ENCODE results near the gene BCL7B.
"Not testable (repeated sequence)": the region's sequence is repeated elsewhere in the genome, so short reads cannot be mapped to it uniquely, and the experiment has no call there.

BCL7B gene

GRCh38 chr7:73572767-73573186 is 15.3 kb upstream of the BCL7B start:
- no peak for DNase-seq (ENCODE audit: low spot score)

- DNase-seq (ENCODE audit: low spot score) = no peak
Measured at GRCh38 chr7:73570977-73571376, 13.5 kb upstream of the BCL7B start.

DNA sequence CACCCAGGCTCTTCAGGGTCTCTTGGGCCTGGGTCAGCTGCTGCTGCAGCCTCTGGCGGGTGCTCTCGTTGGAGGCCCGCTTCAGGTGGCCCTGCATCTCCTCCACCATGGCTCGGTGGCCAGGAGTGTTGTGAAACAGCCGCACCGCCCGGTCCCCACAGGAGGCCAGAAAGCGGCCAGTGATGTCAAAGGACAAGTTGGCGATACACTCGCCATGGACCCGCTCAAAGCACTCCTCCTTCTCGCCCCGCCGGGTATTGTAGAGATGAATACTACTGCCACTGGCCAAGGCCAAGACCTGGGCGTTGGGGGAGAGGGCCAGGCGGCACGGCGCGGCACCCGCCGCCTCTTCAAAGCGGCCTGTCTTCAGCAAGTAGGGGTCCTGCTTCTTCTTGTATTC is 13.0 kb upstream of the BCL7B start:
- DNase-seq (ENCODE audit: low spot score) = no peak

DNA sequence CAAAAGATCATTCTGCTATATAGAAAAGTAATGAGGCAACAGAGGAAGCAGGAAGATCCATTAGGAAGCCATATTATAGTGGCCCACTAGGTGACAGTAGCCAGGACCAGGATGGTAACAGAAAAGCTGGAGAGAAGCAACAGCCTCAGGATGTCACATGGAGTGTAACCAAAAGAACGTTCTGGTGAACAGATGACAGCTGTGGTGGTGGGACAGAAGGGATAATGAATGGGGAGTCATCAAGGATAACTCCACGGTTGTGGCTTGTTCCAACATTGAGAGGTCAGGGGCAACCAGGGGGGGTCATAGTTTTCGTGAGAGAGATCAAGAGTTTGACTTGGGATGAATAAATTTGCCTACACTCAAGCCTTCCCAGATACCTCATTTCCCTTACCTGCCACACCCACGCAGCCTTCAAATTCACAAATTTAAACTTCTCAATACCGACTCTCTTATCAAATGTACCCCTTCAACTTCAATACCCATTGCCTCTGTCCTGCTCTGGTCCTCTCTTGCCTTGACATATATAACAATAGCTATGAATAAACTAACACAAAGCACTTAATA is 11.6 kb upstream of the BCL7B start:
- DNase-seq (ENCODE audit: low spot score) = no peak

DNA sequence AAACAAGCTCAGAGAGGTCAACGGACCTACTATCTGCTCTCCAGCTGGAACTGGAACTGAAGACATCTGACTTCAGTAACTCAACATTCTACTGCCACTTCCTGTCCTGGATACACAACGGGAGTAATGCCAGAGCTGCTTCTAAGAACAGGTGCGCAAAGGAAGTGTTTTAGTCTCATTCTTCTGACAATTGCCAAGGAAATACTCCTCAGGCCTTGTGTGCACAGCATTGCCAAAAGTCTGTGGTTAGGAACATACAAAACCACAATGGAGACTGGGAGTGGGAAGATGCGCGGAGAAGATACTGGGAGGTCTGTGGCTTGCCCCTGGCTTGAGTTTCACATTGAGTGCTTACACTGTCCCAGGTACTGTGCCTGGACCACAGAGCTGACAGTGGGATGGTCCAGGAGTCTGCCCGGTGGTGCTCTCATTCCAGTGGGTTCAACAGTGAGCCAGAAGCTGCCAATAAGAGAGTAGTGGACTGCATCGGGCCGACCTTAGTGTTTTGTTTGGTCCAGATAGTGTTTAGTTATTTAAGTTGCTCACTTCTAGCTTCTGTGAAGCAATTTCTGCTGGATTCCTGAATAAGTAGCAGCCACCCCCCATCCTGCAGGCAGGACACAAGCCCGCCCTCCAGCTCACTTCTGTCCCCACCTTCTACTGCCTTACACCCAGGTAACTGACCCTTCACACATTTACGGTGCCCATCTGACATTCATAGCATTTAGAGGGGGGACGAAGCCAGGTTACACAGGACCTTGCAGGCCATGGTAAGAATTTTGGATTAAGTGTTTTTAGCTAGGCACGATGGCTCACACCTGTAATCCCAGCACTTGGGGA is 10.6 kb upstream of the BCL7B start:
- no peak for DNase-seq (ENCODE audit: low spot score)

GRCh38 chr7:73567140-73567539 is 9.7 kb upstream of the BCL7B start:
- DNase-seq (ENCODE audit: low spot score) = no peak

GRCh38 chr7:73566431-73566830 is 8.9 kb upstream of the BCL7B start:
- not testable (repeated sequence) for DNase-seq (ENCODE audit: low spot score)

GRCh38 chr7:73565675-73566340 is 8.3 kb upstream of the BCL7B start:
- DNase-seq (ENCODE audit: low spot score) = no peak

GRCh38 chr7:73560109-73560835 is 2.8 kb upstream of the BCL7B start:
- no peak for DNase-seq (ENCODE audit: low spot score)

GRCh38 chr7:73557108-73557396 is 438 bp downstream of the BCL7B start:
- peak; percentile 93 for DNase-seq (ENCODE audit: low spot score)

DNA sequence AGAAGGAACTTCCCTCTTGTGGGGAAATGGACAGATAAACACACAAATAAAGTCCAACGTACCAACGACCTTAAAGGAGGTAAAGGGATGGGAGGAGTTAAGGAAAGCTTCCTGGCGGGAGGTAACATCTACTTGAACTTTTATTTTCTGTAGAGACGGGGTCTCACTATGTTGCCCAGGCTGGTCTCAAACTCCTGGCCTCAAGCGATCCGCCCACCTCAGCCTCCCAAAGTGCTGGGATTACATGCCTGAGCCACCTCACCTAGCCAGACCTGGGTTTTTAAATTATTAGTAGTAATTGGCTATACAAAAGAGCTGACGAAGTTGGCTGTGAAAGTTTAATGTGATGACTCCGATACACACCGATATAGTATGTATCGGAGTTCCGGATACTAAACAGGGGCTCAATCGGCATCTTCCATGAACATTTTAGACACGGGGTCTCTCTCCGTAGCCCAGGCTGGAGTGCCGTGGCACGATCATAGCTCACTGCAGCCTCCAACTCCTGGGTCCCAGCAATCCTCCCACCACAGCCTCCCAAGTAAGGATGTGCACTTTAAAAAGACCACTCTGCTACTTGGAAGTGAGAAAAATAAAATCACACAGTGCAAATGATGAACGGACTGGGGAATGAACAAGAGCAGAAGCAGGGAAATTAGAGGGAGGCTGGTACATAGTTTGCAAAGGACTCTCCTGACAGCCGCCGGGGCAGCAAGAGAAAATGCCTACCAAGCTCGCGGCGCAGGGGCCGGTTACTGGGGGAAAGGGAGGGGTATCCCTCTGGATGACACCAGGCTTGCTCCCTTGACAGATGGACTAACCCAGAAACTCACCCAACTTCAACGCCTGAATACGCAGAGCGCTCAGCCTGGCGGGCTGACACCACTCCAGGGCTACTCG is 1.0 kb downstream of the BCL7B start:
- no peak for DNase-seq (ENCODE audit: low spot score)

GRCh38 chr7:73555411-73555982 is 2.0 kb downstream of the BCL7B start:
- DNase-seq (ENCODE audit: low spot score) = no peak

DNA sequence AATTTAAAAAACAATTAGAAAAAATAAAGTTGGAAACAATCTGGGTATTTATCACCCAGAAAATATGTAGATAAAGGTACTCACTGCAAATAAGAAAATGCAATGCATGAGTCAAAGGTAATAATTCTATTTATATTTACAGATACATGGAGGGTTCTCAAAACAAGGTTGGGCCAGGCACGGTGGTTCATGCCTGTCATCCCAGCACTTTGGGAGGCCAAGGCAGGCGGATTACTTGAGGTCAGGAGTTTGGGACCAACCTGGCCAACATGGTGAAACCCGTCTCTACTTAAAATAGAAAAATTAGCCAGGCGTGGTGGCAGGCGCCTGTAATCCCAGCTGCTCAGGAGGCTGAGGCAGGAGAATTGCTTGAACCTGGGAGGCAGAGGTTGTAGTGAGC is 7.4 kb downstream of the BCL7B start:
- DNase-seq (ENCODE audit: low spot score) = not testable (repeated sequence)

DNA sequence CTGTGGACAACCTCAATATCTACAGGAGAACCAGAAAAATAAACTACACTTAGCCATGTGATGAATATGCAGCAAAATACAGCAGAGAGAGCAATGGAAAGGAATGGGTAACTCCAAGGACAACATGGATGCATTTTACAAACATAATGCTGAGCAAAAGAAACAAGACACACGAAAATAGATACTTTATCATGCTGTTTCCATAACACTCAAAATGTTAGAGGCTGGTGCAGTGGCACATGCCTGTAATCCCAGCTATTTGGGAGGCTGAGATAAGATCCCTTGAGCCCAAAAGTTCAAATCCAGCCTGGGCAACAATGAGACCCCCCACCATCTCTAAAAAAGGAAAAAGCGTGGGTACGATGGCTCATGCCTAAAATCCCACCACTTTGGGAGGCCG is 8.3 kb downstream of the BCL7B start:
- no peak for DNase-seq (ENCODE audit: low spot score)

- DNase-seq (ENCODE audit: low spot score) = no peak
Measured at GRCh38 chr7:73547841-73548240, 9.6 kb downstream of the BCL7B start.

DNA sequence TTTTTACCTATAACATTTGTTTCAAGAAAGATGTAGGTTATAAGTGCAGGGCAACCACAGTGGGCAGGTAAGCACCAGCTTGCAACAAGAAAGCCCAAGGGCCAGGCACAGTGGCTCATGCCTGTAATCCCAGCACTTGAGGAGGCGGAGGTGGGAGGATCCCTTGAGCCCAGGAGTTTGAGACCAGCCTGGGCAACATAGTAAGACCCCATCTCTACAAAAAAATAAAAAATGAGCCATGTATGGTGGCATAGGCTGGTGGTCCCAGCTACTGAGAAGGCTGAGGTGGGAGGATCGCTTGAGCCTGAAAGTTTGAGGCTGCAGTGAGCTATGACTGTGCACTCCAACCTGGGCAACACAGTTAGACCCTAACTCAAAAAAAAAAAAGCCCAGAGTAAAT is 12.8 kb downstream of the BCL7B start:
- DNase-seq (ENCODE audit: low spot score) = no peak

- DNase-seq (ENCODE audit: low spot score) = no peak
Measured at GRCh38 chr7:73541722-73542121, 15.8 kb downstream of the BCL7B start.

- no peak for DNase-seq (ENCODE audit: low spot score)
Measured at GRCh38 chr7:73539709-73540108, 17.8 kb downstream of the BCL7B start.

GRCh38 chr7:73538510-73538909 is 19.0 kb downstream of the BCL7B start:
- not testable (repeated sequence) for DNase-seq (ENCODE audit: low spot score)

DNA sequence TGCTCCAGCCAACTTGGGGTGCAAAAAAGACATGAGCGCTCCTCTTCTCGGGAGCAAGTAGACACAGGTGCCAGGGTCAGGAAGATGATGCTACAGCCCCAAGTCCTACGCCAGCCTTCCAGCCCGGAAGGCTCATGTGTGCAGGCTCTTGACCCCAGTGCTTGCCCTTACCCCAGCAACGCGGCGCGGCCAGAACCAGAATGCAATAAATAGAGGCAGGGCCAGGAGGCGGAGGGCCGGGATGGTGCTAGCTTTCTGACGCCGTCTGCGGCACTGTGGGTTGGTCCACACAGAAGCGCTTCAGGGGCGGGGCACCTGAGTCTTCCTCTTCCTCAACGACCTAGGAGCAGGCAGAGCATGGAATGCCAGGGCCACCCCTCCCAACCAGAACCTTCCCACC is 20.4 kb downstream of the BCL7B start:
- DNase-seq (ENCODE audit: low spot score) = no peak

GRCh38 chr7:73536479-73536878 is 21.0 kb downstream of the BCL7B start:
- no peak for DNase-seq (ENCODE audit: low spot score)

All from globus pallidus (tissue), 1 donor.